ENCODE results near the gene FMO4.
"Not testable (repeated sequence)": the region's sequence is repeated elsewhere in the genome, so short reads cannot be mapped to it uniquely, and the experiment has no call there.

Gene FMO4

DNA sequence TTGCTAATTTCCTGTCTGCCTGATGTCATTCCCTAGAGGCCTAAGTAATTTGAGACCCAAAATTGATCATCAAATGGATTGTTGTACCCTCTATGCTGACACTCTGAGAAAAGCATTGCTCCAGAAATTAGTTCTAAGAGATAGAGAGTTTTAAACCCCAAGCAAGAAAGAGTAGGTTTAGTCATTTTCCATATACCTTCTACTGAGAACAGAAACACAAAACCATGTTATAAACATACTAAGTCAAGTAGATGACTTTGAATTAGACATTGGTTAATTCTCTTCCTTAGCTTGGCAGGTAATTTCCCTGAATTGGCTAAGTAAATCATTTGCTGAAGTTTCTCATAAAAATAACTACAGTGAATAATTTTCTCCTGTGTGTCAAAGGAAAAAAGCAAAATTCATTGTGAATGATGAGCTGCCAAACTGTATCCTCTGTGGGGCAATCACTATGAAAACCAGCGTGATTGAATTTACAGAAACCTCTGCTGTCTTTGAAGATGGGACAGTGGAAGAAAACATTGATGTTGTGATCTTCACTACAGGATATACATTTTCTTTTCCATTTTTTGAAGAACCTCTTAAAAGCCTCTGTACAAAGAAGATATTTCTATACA lies 20.1 kb downstream of the FMO4 start:
- DNase-seq, result no peak

DNA sequence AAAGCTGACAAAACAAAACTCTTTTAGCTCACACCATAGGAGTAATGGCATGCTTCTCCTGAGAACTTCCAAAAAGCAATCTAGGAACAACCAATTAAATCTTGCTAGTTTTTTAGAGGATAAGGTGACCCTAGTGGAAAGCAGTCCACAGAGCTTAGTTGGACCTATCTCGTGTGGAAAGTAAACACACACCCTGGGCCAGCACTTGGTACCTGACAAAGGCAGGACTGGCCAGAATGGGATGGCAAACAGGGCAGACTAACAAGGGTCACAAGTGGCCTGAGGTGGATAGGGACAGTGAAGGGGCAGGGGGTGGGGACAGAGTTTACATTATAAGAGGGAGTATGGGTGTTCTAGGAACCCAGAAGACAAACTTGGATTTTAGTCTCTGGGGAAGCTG lies 22.0 kb downstream of the FMO4 start:
- DNase-seq, result no peak

DNA sequence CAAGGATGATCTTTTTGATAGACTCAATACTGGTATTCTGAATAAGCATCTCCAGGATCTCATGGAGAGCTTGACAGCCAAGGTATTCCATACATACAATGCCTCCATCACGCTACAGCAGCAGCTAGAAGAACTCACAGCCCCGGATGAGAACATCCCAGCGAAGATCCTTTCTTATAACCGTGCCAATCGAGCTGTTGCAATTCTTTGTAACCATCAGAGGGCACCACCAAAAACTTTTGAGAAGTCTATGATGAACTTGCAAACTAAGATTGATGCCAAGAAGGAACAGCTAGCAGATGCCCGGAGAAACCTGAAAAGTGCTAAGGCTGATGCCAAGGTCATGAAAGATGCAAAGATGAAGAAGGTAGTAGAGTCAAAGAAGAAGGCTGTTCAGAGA lies 25.4 kb downstream of the FMO4 start:
- not testable (repeated sequence) for DNase-seq

DNA sequence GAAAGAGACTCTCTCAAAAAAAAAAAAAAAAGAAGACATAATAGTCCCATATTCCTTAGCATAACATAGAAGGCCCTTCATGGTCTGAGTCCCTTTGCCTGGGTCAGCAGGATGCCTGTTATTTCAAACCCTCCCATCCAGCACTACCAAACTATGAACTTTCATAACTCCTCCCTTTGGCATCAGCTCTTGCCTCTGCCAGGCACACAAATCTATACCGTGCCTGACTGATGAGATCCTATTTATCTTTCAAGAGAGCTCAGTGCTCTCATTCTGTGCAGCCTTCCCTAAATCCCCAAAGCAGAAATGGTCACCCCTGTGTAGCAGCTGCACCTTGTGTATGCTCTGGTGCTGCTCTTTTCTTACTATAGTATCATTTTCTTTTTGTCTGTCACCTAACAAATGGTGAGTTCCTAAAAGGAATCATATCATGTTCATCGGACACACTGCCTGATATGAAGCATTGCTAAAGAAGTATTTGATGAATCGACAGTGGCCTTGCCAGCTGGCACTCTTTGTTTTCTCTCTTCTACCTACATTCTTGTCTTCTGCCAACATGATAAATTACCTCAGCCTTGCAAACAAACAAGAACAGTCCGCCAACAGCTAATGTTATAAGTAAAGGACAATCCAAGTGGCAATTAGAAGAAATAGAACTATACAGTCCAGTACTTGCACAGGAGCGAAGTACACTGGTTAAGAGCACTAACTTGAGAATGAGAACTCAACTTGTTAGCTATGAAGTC lies 29.9 kb downstream of the FMO4 start:
- peak; percentile 62 for DNase-seq

DNA sequence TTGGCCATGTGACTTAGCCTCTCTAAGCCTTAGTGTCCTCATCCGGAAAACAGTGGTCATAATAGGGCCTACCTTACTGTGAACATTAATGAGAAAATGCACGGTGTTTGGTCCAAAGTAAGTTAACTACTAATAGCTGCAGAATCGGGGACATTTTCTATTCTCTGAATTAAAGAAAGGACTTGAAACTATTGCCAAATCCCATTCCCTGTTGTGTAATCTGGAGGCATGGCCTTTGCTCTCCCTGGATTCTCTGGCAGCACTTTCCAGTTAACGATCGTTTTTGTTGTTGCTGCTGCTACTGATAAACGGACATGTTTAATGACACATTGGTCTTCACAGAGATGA lies 30.5 kb downstream of the FMO4 start:
- DNase-seq, result peak; percentile 38

DNA sequence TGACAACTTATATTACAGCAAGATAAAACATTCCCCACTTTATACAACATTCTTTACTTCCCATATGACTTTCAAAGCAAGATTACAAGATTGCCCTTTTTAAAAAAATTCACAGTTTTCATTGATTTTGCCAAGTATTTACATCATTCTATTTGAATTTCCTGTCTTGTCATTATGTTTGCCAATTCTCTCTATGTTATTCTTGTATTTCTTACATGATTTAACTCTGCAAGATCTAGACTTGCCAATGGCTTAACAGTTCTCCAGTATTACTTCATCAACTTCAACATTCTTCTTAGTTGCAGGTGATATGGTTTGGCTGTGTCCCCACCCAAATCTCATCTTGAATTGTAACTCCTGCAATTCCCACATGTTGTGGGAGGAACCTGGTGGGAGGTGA lies 31.6 kb downstream of the FMO4 start:
- DNase-seq, result no peak

DNA sequence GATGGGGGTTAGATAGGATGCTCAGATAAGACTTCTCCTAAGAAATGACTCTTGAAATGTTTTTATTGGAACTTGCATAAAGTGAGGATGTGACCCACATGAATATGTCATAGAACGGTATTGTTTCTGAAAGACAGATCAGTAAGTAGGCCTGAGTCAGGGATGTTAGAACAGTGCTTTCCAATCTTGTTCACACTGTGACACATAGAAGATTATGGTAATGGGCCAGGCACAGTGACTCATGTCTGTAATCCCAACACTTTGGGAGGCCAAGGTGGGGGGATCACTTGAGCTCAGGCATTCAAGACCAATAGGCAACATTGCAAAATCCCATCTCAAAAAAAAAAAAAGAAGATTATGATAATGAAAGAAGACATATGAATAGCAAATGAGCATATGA lies 32.9 kb downstream of the FMO4 start:
- DNase-seq, result no peak

DNA sequence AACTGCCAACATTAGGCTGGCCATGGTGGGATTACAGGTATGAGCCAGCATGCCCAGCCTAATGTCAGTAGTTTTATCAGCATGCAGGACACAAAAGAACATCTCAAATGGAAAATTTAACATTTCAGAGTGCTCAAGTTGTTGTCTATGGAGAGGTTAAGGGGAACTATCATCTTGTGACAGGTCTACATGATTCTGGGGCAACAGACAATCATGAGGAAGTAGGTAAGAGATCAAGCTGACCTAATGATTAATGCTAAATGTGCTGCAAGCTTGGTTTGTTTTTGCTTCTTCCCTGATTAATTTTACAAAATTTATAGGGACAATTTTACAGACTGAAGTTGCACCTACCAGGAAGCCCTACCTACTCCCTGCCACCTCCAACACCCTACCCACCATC lies 36.6 kb downstream of the FMO4 start:
- no peak for DNase-seq

DNA sequence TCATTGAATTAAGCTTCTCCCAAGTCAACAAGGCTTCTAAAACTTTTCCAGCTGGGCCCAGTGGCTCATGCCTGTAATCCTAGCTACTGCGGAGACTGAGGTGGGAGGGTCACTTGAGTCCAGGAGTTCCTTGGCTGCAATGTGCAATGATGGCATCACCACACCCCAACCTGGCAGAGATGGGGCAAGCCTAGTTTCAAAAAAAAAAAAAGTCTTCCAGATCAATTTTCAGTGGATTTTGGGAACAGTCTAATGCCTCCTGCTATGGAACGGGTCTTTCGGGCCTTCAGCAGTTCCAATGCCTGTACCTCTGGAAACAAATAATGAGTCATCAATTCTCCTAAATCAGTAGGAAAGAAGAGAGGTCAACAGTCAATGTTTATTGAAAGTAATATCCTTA lies 38.0 kb downstream of the FMO4 start:
- no peak for DNase-seq

DNA sequence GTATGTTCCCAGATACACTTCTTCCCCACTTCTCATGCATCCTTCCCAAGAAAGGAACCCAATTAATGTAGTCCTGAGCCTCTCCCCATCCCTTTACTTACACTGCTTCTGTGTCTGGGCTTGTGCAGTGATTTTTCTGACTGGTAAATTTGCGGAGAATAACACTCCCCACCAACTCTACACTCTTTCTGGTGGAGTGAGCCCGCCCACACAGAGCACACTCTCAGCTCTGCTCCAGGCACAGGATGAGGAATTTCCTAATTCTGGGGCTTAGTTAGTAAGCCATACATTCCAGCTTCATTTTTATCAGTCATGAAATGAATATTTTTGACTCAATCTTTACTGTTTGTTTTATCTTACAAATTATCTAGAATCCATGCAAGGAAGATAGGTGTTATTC lies 38.6 kb downstream of the FMO4 start:
- no peak for DNase-seq

DNA sequence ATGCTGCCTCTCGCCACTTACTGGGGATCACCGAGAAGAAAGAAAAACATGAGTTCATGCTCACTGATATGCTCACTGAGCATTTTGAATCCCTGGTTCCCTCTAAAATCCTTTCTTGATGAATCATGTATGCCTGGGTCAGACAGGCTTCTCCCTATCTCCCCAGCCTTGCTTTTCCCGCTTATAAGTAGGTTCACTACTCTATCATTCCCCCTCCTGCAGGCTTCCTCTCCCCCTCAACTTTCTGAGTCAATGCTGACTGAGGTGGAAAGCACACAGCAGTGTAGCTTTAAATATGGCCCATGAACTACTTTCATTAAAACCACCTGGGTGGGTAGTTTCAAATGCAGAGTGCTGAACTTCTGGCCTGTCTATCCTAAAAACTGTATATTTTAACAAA lies 41.7 kb downstream of the FMO4 start:
- DNase-seq, result no peak

DNA sequence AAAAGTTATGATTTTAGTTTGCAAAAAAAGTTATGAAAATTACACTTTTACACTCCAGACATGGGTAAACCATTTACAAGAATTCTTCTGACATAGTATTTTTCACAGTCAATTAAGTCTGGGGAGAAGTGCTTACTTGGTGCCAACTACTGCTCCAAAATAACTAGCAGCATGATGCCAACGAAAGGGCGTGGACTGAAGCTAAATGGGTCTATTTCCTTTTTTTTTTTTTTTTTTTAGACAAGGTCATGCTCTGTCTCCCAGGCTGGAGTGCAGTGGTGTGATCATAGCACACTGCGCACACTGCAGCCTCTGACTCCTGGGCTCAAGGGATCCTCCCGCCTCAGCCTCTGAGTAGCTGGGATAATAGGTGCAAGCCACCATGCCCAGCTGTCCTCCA lies 43.2 kb downstream of the FMO4 start:
- no peak for DNase-seq

DNA sequence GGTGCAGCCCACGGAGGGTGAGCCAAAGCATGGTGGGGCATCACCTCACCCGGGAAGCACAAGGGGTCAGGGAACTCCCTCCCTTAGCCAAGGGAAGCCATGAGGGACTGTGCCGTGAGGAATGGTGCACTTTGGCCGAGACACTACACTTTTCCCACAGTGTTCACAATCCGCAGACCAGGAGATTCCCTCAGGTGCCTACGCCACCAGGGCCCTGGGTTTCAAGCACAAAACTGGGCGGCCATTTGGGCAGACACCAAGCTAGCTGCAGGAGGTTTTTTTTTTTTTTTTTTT lies 45.3 kb downstream of the FMO4 start:
- not testable (repeated sequence) for DNase-seq

DNA sequence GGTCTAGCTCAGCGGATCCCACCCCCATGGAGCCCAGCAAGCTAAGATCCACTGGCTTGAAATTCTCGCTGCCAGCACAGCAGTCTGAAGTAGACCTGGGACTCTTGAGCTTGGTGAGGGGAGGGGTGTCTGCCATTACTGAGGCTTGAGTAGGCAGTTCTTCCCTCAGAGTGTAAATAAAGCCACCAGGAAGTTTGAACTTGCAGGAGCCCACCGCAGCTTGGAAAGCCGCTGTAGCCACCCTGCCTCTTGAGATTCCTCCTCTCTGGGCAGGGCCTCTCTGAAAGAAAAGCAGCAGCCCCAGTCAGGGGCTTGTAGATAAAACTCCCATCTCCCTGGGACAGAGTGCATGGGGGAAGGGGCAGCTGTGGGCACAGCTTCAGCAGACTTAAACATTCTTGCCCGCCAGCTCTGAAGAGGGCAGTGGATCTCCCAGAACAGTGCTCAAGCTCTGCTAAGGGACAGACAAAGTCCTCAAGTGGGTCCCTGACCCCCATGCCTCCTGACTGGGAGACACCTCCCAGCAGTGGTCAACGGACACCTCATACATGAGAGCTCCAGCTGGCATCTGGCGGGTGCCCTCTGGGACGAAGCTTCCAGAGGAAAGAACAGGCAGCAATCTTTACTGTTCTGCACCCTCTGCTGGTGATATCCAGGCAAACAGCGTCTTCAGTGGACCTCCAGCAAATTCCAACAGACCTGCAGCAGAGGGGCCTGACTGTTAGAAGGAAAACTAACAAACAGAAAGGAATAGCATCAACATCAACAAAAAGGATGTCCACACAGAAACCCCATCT lies 45.9 kb downstream of the FMO4 start:
- DNase-seq, result not testable (repeated sequence)

DNA sequence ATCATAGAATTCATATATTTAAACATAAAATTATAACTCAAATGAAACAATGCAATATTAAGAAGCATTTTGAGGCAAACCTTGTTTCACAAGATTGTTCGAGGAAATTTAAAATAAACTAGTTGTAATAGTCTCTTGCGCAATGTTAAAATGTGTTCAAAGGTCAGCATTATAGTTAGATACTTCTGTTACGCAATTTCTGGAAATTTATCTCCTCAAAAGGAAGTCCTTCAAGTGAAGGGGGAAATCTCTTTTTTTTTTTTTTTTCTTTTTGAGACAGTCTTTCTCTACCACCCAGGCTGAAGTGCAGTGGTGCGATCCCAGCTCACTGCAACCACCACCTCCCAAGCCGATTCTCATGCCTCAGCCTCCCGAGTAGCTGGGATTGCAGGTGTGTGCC lies 52.1 kb downstream of the FMO4 start:
- DNase-seq, result no peak

DNA sequence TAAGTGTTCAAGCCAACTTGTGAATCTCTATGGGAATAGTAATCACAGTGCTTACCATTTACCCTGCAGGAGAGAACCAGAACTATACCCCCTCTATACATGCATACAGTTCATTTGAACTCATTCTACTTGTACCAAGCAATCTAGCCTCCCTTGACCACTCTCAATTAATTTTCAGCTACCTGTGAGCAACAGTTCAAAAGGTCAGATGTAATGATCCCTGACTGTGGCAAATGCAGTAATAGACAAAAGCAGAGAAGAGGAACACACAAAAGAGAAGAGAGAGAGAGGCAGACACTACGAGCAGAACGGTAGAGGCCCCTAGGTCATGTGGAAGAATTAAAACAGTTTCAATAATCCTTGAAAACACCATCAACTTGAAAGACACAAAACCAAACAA lies 52.8 kb downstream of the FMO4 start:
- no peak for DNase-seq

DNA sequence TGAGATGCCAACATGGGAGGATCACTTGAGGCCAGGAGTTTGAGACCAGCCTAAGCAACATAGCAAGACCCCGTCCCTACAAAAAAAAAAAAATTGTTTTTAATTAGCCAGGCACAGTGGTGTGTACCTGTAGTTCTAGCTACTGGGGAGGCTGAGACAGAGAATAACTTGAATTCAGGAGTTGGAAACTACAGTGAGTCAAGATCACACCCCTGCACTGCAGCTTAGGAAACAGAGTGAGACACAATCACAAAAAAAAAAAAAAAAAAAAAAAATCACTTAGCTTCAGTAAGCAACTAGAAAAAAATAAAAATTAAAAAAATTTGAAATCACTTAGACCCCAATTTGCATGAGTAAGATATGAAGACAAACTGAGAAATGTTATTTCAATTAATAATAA lies 53.5 kb downstream of the FMO4 start:
- no peak for DNase-seq

DNA sequence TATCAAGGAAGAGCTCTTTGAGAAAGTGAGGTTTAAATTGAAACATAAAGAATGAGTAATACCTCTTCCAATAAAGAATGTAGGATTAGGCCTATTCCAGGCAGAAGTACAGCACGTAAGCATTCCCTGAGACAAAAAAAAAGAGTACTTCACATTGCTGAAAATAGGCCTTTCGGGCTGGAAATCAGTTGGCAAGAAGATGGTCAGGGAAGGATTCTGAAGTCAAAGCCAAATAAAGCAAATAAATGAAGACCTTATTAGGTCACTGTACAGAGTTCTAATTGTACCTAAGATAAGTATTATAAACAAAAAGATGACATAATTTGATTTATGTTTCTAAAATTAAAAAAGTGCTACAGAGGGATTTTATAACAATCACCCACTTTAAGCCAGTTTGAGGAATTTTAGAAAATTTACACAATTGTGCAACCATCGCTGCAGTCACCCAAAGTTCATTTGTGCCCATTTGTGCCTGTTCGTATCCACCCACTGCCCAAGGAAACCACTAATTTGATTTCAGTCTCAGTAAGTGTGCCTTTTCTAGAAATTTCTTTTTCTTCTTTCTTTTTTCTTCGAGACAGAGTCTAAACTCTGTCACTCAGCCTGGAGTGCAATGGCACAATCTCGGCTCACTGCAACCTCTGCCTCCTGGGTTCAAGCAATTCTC lies 58.6 kb downstream of the FMO4 start:
- no peak for DNase-seq

DNA sequence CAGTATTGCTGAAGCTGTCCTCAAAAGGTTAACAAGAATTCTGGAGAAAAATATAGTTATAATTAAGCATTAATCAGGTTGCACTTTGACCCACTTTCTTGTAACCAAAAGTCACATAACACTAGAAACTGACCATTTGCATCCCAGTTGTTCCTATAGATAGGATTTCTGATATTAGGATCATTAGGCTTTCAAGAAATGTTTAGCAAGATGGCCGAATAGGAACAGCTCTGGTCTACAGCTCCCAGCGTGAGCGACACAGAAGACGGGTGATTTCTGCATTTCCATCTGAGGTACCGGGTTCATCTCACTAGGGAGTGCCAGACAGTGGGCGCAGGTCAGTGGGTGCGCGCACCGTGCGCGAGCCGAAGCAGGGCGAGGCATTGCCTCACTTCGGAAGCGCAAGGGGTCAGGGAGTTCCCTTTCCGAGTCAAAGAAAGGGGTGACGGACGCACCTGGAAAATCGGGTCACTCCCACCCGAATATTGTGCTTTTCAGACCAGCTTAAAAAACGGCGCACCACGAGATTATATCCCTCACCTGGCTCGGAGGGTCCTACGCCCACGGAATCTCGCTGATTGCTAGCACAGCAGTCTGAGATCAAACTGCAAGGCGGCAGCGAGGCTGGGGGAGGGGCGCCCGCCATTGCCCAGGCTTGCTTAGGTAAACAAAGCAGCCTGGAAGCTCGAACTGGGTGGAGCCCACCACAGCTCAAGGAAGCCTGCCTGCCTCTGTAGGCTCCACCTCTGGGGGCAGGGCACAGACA lies 59.6 kb downstream of the FMO4 start:
- peak; percentile 30 for DNase-seq

DNA sequence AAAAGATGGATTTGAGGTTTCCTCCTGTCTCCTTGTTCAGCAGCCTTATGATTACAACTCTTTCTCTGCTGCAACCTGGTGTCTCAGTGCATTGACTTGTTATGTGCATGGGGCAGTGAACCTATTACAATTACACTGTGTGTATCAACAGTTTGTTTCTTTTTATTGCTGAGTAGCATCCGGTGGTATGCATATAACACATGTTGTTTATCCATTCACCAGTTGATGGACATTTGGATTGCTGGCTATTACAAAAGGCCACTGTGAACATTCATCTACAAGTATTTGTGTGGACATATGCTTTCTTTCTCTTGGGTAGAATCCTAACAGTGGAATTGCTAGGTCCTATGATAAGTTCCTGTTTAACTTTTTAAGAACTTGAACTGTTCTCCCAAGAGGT lies 65.9 kb downstream of the FMO4 start:
- DNase-seq, result no peak

DNA sequence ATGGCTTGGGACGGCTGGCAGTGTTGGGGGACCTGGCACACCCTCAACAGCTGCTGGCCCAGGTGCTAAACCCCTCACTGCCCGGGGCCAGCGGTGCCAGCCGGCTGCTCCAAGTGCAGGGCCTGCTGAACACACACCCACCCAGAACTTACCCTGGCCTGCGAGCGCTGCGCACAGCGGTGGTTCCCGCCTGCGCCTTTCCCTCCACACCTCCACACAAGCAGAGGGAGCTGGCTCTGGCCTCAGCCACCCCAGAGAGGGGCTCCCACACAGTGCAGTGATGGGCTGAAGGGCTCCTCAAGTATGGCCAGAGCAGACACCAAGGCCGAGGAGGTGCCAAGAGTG lies 67.9 kb downstream of the FMO4 start:
- no peak for DNase-seq

DNA sequence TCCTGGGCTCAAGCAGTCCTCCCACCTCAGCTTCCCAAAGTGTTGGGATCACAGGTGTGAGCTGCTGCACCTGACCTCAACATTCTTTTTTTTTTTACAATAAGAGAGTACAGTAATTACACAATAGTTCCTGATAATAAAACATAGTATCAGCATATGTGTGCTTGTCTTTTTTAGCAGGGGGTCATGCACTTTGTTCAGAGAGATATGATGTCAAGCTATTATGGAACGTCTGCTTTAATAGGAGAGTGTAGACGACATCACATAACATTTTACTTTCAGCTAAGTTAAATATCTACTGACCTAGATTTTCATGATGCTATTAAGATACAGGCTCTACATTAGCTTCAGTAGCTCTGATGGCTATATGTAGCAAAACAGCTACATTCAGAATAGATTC lies 70.5 kb downstream of the FMO4 start:
- DNase-seq, result no peak

DNA sequence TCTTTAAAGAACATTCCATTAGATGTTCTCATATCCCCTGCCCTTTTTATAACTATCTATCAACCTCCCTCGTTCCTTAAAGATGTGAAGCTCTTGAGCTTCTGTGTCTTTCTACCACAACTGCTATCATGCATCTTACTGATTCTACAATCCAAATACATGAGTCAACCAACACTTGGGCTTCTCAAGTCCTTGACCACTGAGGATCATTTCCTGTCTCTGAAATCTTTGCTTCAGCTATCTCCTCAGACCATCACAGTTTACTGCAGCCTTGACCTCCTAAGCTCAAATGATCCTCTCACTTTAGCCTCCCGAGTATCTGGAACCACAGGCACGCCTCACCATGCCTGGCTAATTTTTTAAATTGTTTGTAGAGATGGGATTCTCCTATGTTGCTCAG lies 75.2 kb downstream of the FMO4 start:
- DNase-seq, result no peak

All from NCI-H1105 treated with DMSO at 0.1 percent for 48 hours (cell line).